K562 (cell line): ENCODE data around the gene TK1. TPM values are rescaled to one million over a fixed set of nuclear protein-coding genes. Genes with fewer than 3 reads are reported as not detected.

Source experiments
- FUS ChIP-seq: fragments of 200-400 bp; formaldehyde crosslinking; optimal IDR thresholded peaks from 2 replicates; pipeline ENCODE3; 2017; ENCODE audit warnings: low read depth, low read length
- IRF2 ChIP-seq: sonication (generic); formaldehyde crosslinking; IDR thresholded peaks from 2 replicates; pipeline ENCODE4 v1.8.1; 2022; ENCODE audit warnings: mild to moderate bottlenecking, missing genetic modification reagents
- KAT8 ChIP-seq: fragments of 450-650 bp; IDR thresholded peaks from 2 replicates; pipeline ENCODE4 v1.6.1; 2016; ENCODE audit warnings: low read depth, mild to moderate bottlenecking
- KDM1A ChIP-seq, 2 experiments: fragments of 450-650 bp; IDR thresholded peaks; 2 replicates each; pipeline ENCODE4 v1.6.1; 2016; ENCODE audit warnings: mild to moderate bottlenecking in 2 of 2
- MCM5 ChIP-seq: fragments of 450-650 bp; IDR thresholded peaks from 2 replicates; pipeline ENCODE4 v1.6.1; 2016; ENCODE audit warnings: low read depth
- MTA1 ChIP-seq: fragments of 450-650 bp; IDR thresholded peaks from 2 replicates; pipeline ENCODE4 v1.6.1; 2017; ENCODE audit warnings: borderline replicate concordance
- NFRKB ChIP-seq: fragments of 450-650 bp; IDR thresholded peaks from 2 replicates; pipeline ENCODE4 v1.6.1; 2016; ENCODE audit warnings: low read depth
- POLR2AphosphoS2 ChIP-seq: IDR thresholded peaks from 2 replicates; pipeline ENCODE4 v1.6.1; 2012; ENCODE audit warnings: low read length, improper control_type of control experiment
- RBM14 ChIP-seq: fragments of 200-400 bp; formaldehyde crosslinking; IDR thresholded peaks from 2 replicates; pipeline ENCODE4 v1.6.1; 2018; ENCODE audit warnings: low read depth, mild to moderate bottlenecking, low read length, moderate library complexity, borderline replicate concordance; ENCODE audit not compliant: insufficient read depth
- REST ChIP-seq, 2 experiments: fragments of 450-650 bp; formaldehyde crosslinking in 1 of 2; IDR thresholded peaks; 2 replicates each; pipeline versions ENCODE4 v1.4.0 to v1.6.1; 2014 to 2020; ENCODE audit warnings: mild to moderate bottlenecking in 2 of 2, borderline replicate concordance in 1 of 2, low read depth in 1 of 2
- SMAD3 ChIP-seq: fragments of 450-650 bp; formaldehyde crosslinking; conservative IDR thresholded peaks from 2 replicates; pipeline ENCODE4 v1.4.0; 2020; ENCODE audit warnings: mild to moderate bottlenecking
- YY1 ChIP-seq, 3 experiments: IDR thresholded peaks; 2 replicates each; pipeline ENCODE4 v1.6.1; 2011; ENCODE audit warnings: low read length in 2 of 3, mild to moderate bottlenecking in 2 of 3, moderate library complexity in 2 of 3, borderline replicate concordance in 1 of 3, control low read depth in 1 of 3, low read depth in 1 of 3; ENCODE audit not compliant: insufficient read depth in 3 of 3, insufficient replicate concordance in 2 of 3, control insufficient read depth in 1 of 3, insufficient read length in 1 of 3; ENCODE audit errors: extremely low read depth in 1 of 3
- ZBED1 ChIP-seq: IDR thresholded peaks from 2 replicates; pipeline ENCODE4 v1.6.1; 2014
- ZNF445 ChIP-seq: fragments of 250-450 bp; sonication (Bioruptor Pico); IDR thresholded peaks from 2 replicates; pipeline ENCODE4 v1.4.0; 2020; ENCODE audit warnings: low read depth, mild to moderate bottlenecking, moderate library complexity
- polyA plus RNA-seq, 8 experiments: library from polyadenylated mRNA; depleted of rRNA in 4 of 8; stranded (reverse) in 5 of 8; unstranded in 3 of 8; fragments of >200 nt; fragmentation: Nextera tagmentation in 2 of 8; fragmentation: Illumina TruSeq in 1 of 8; extraction: Ambion mirVana in 2 of 8; extraction: Trizol in 1 of 8; gene quantifications; 2 replicates each; pipeline versions ENCODE4 v1.2.1 to v1.2.3, GENCODE V29; 2011 to 2014; ENCODE audit warnings: inconsistent platforms in 1 of 8, missing spikeins in 1 of 8
- total RNA-seq, 7 experiments: library from RNA; depleted of rRNA in 6 of 7; stranded (reverse); fragments of >200 nt in 6 of 7; fragmentation: Illumina TruSeq in 2 of 7; extraction: Trizol in 2 of 7; gene quantifications; 2 replicates each; pipeline versions ENCODE4 v1.2.1 to v1.2.3, GENCODE V29; 2011 to 2021; ENCODE audit warnings: low replicate concordance in 1 of 7
- TF ChIP-seq, protein P1 (sequence below): IDR thresholded peaks from 2 replicates; pipeline ENCODE4 v1.6.1; 2016; ENCODE audit warnings: missing genetic modification characterization, missing compliant biosample characterization
- TF ChIP-seq, protein P2 (sequence below): fragments of 250-450 bp; sonication (Bioruptor Pico); IDR thresholded peaks from 2 replicates; pipeline ENCODE4 v1.5.0; 2021

Gene TK1
- total and polyA plus RNA-seq, 9 of the 15 experiments (the other 6 are each of a cell fraction or from before 2014, with no cell fraction given) = 8.4 to 280 (median 103) TPM

DNA sequence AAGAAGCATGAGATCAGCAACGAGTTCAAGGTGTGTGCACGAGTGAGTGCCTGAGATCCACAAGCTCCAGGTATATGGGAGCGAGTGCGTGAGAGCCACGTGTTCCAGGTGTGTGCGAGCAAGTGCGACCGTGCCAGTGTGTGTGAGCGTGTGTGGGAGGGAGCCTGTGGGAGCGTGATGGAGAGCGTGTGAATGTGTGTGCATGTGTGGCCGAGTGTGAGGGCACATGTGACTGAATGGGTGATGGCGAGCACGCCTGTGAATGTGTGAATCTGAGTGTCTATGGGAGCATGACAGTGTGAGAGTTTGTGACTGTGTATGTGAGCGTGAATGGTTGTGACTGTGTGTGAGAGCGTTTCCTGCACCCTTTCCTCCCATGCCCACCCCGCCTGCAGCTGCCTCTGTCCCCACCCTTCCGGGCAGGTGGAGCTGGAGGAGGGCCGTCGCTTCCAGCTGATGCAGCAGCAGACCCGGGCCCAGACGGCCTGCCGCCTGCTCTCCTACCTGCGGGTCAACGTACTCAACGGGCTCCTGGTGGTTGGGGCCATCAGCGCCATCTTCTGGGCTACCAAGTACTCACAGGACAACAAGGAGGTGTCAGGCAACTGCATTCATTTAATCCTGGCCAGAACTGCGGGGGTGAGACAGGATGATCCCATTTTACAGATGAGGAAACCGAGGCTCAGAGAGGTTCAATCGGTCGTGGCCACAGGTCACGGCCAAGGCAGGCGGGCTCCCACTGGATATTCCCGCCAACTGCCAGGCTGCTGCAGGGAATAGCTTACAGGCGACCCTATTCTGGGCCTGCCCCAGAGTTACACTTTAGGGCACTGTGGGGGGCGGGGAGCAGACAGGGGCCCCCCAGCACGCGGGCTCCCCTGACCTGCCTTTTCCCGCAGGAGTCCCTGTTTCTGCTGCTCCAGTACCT is 52.6 kb downstream of the TK1 start (continued):
- TF ChIP-seq REST (IDR thresholded peaks at IDR 0.05; ENCODE audit: borderline replicate concordance) (peak; percentile 71), REST (CRISPR knock-in tag; IDR thresholded peaks at IDR 0.05; ENCODE audit: low read depth) (no peak), KAT8 (no peak), ZBED1 (no peak), KDM1A (IDR thresholded peaks at IDR 0.05) (peak; percentile 90 to 95), FUS (no peak), RBM14 (no peak), POLR2AphosphoS2 (no peak), IRF2 (CRISPR knock-in tag) (no peak), NFRKB (no peak), MTA1 (peak; percentile 28; the same call in 1 of the 2 replicates), SMAD3 (CRISPR knock-in tag) (no peak), MCM5 (no peak), ZNF445 (CRISPR knock-in tag) (no peak), YY1 (IDR thresholded peaks at IDR 0.05; ENCODE audit: borderline replicate concordance in 1 of 3, control insufficient read depth in 1 of 3, extremely low read depth in 1 of 3, insufficient read depth in 3 of 3, insufficient read length in 1 of 3, insufficient replicate concordance in 2 of 3, low read depth in 1 of 3, low read length in 2 of 3) (peak in 1 of 3 experiments; percentile 8)
- TF ChIP-seq, protein P1, sequence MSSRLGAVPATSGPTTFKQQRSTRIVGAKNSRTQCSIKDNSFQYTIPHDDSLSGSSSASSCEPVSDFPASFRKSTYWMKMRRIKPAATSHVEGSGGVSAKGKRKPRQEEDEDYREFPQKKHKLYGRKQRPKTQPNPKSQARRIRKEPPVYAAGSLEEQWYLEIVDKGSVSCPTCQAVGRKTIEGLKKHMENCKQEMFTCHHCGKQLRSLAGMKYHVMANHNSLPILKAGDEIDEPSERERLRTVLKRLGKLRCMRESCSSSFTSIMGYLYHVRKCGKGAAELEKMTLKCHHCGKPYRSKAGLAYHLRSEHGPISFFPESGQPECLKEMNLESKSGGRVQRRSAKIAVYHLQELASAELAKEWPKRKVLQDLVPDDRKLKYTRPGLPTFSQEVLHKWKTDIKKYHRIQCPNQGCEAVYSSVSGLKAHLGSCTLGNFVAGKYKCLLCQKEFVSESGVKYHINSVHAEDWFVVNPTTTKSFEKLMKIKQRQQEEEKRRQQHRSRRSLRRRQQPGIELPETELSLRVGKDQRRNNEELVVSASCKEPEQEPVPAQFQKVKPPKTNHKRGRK (tag) = no peak
- TF ChIP-seq, protein P2, sequence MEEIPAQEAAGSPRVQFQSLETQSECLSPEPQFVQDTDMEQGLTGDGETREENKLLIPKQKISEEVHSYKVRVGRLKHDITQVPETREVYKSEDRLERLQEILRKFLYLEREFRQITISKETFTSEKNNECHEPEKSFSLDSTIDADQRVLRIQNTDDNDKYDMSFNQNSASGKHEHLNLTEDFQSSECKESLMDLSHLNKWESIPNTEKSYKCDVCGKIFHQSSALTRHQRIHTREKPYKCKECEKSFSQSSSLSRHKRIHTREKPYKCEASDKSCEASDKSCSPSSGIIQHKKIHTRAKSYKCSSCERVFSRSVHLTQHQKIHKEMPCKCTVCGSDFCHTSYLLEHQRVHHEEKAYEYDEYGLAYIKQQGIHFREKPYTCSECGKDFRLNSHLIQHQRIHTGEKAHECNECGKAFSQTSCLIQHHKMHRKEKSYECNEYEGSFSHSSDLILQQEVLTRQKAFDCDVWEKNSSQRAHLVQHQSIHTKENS (CRISPR knock-in tag) = no peak
